Measurements from ENCODE around the gene S100A8. TPM values are rescaled to one million over a fixed set of nuclear protein-coding genes. Genes with fewer than 3 reads are reported as not detected.
A peak's percentile ranks its signal among the peaks of the same experiment; 100 is the strongest.

Gene S100A8
- total RNA-seq, 1 experiment from 2014 or later = not detected

DNA sequence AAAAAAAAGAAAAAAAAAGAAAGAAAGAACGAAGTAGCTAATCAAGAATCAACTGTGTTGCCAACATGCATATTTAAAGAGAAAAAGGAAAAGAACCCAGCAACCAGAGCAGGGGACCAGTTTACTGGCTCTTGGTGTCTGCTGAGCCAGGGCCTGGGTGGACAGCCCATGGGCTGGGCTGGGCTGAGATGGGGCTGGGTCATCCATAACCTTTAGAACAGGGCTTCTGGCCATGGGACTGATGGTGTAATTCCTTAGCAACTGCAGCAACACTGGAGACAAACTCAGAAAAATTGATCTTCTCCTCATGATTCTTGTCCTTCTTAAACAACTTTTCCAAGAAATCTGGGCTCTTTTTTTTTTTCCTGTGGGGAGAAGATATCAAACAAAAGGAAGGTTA, 35.9 kb upstream of the S100A8 start:
- ChIA-PET CTCF (no interaction called here), POLR2A (no interaction called here)
- in situ Hi-C loops (cut with HindIII; ENCODE audit: low pct_unique_long_range_greater_than_20kb, low sequenced_read_pairs) = no loop called here
- ATAC-seq (no peak), DNase-seq (ENCODE audit: low read depth, low spot score) (no peak)
- H3K4me1 ChIP-seq (ENCODE audit: control insufficient read depth, insufficient read depth, low read length) = no peaks in the 10 kb centered on the region
- peaks cover 10% of the 10 kb centered on the region for H3K27me3 ChIP-seq (ENCODE audit: control insufficient read depth, insufficient read depth, low read length)
- intact Hi-C loops (cut with micrococcal nuclease; ENCODE audit: unreplicated experiment) = no loop called here
- no peaks in the 10 kb centered on the region for H3K9me3 ChIP-seq (ENCODE audit: control insufficient read depth, insufficient read depth, low read depth, low read length)
- no peaks in the 10 kb centered on the region for H3K36me3 ChIP-seq (ENCODE audit: control insufficient read depth, insufficient read depth, low read length)
- H3K27ac ChIP-seq (ENCODE audit: low read length) = no peak overlapping the region
- H3K4me3 ChIP-seq (ENCODE audit: low read depth in 2 of 2, low read length in 2 of 2) = no peak overlapping the region
- BruUV-seq (replicated peaks) = no TSS peak
- TF ChIP-seq SIN3A (IDR thresholded peaks at IDR 0.05; ENCODE audit: borderline replicate concordance, insufficient read depth, low read depth, low read length) (no peak), TCF7L2 (IDR thresholded peaks at IDR 0.05; ENCODE audit: low read depth, low read length) (no peak), POLR2AphosphoS5 (IDR thresholded peaks at IDR 0.05; ENCODE audit: low read depth, low read length) (no peak)
- TF ChIP-seq, protein P1, sequence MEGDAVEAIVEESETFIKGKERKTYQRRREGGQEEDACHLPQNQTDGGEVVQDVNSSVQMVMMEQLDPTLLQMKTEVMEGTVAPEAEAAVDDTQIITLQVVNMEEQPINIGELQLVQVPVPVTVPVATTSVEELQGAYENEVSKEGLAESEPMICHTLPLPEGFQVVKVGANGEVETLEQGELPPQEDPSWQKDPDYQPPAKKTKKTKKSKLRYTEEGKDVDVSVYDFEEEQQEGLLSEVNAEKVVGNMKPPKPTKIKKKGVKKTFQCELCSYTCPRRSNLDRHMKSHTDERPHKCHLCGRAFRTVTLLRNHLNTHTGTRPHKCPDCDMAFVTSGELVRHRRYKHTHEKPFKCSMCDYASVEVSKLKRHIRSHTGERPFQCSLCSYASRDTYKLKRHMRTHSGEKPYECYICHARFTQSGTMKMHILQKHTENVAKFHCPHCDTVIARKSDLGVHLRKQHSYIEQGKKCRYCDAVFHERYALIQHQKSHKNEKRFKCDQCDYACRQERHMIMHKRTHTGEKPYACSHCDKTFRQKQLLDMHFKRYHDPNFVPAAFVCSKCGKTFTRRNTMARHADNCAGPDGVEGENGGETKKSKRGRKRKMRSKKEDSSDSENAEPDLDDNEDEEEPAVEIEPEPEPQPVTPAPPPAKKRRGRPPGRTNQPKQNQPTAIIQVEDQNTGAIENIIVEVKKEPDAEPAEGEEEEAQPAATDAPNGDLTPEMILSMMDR (IDR thresholded peaks at IDR 0.05) = no peak
- TF ChIP-seq, protein P2, sequence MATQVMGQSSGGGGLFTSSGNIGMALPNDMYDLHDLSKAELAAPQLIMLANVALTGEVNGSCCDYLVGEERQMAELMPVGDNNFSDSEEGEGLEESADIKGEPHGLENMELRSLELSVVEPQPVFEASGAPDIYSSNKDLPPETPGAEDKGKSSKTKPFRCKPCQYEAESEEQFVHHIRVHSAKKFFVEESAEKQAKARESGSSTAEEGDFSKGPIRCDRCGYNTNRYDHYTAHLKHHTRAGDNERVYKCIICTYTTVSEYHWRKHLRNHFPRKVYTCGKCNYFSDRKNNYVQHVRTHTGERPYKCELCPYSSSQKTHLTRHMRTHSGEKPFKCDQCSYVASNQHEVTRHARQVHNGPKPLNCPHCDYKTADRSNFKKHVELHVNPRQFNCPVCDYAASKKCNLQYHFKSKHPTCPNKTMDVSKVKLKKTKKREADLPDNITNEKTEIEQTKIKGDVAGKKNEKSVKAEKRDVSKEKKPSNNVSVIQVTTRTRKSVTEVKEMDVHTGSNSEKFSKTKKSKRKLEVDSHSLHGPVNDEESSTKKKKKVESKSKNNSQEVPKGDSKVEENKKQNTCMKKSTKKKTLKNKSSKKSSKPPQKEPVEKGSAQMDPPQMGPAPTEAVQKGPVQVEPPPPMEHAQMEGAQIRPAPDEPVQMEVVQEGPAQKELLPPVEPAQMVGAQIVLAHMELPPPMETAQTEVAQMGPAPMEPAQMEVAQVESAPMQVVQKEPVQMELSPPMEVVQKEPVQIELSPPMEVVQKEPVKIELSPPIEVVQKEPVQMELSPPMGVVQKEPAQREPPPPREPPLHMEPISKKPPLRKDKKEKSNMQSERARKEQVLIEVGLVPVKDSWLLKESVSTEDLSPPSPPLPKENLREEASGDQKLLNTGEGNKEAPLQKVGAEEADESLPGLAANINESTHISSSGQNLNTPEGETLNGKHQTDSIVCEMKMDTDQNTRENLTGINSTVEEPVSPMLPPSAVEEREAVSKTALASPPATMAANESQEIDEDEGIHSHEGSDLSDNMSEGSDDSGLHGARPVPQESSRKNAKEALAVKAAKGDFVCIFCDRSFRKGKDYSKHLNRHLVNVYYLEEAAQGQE (IDR thresholded peaks at IDR 0.05; ENCODE audit: insufficient read depth in 1 of 2, low read depth in 2 of 2, low read length in 1 of 2) = no peak

DNA sequence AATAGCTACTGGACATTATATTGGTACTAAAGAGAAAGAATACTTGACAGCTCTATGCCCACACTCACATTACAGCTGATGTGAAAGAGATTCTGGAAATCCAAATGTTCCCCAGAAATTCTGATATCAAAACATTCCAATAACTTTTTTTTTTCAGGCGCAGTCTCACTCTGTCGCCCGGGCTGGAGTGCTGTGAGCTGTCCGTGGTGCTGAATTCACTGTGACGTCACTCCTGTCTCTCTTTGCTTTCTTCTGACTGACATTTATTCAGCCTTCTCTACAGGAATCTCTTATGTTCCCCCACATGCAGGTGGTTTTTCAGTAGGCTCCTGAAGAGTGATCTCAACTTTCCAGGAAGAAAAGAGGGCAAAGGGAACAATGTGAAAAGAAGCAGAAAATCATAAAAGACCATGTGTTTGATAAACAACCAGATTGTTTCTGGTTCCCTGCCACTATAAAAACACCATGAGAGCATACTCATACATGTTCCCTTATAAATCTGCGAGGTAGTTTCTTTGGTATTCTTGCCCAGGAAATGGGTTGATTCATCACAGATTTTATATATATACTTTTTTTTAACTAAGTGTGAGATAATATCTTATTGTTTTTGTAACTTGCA, 31.7 kb upstream of the S100A8 start:
- no TSS peak for BruUV-seq (replicated peaks)
- ChIA-PET CTCF (interaction anchor here (0.6 kb wide), 1 partner anchor 361 kb away, joined by 3 read pairs; no protein-coding TSS in a partner anchor), POLR2A (no interaction called here)
- Histone ChIP-seq H3K27ac (ENCODE audit: low read length) (no peak overlapping the region), H3K4me1 (ENCODE audit: control insufficient read depth, insufficient read depth, low read length) (no peaks in the 10 kb centered on the region), H3K27me3 (ENCODE audit: control insufficient read depth, insufficient read depth, low read length) (peaks cover 10% of the 10 kb centered on the region), H3K4me3 (ENCODE audit: low read depth in 2 of 2, low read length in 2 of 2) (no peak overlapping the region), H3K36me3 (ENCODE audit: control insufficient read depth, insufficient read depth, low read length) (no peaks in the 10 kb centered on the region), H3K9me3 (ENCODE audit: control insufficient read depth, insufficient read depth, low read depth, low read length) (no peaks in the 10 kb centered on the region)
- intact Hi-C loops (cut with micrococcal nuclease; ENCODE audit: unreplicated experiment) = no loop called here
- in situ Hi-C loops (cut with HindIII; ENCODE audit: low pct_unique_long_range_greater_than_20kb, low sequenced_read_pairs) = no loop called here
- ATAC-seq (peak; percentile 68; the same call in 1 of the 2 replicates), DNase-seq (ENCODE audit: low read depth, low spot score) (no peak)
- TF ChIP-seq POLR2AphosphoS5 (IDR thresholded peaks at IDR 0.05; ENCODE audit: low read depth, low read length) = no peak
- TF ChIP-seq, protein P2 (IDR thresholded peaks at IDR 0.05; ENCODE audit: insufficient read depth in 1 of 2, low read depth in 2 of 2, low read length in 1 of 2) = peak; percentile 97 to 98
